Measurements from ENCODE around the gene IFI27L2.

DNA sequence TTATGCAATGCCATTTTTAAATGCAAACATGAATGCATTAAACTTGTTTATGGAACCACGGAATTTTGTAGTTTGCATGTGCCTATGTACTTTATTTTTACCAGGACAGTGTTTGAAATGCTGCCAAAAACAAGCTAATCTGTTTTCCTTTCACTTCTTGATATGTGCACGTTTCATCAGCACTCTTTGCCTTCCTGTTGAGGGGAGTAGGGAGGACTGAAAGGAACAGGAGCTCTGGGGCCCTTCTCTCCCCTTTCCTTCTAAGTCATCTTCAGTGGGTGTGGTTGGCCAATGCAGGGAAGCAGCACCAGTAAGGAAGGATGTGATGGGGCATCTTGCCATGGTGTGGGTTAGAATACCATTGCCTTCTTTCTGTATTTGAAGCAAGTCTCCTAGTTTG is 32.6 kb upstream of the IFI27L2 start:
- TF ChIP-seq, protein P1, sequence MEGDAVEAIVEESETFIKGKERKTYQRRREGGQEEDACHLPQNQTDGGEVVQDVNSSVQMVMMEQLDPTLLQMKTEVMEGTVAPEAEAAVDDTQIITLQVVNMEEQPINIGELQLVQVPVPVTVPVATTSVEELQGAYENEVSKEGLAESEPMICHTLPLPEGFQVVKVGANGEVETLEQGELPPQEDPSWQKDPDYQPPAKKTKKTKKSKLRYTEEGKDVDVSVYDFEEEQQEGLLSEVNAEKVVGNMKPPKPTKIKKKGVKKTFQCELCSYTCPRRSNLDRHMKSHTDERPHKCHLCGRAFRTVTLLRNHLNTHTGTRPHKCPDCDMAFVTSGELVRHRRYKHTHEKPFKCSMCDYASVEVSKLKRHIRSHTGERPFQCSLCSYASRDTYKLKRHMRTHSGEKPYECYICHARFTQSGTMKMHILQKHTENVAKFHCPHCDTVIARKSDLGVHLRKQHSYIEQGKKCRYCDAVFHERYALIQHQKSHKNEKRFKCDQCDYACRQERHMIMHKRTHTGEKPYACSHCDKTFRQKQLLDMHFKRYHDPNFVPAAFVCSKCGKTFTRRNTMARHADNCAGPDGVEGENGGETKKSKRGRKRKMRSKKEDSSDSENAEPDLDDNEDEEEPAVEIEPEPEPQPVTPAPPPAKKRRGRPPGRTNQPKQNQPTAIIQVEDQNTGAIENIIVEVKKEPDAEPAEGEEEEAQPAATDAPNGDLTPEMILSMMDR (IDR thresholded peaks at IDR 0.05) = no peak
- TF ChIP-seq POLR2A (IDR thresholded peaks at IDR 0.05) = no peak
